Measurements from ENCODE around the gene MAGI1. TPM values are rescaled to one million over a fixed set of nuclear protein-coding genes. Genes with fewer than 3 reads are reported as not detected.

MAGI1 gene
- total RNA-seq, 1 donor: 13.0 TPM

DNA sequence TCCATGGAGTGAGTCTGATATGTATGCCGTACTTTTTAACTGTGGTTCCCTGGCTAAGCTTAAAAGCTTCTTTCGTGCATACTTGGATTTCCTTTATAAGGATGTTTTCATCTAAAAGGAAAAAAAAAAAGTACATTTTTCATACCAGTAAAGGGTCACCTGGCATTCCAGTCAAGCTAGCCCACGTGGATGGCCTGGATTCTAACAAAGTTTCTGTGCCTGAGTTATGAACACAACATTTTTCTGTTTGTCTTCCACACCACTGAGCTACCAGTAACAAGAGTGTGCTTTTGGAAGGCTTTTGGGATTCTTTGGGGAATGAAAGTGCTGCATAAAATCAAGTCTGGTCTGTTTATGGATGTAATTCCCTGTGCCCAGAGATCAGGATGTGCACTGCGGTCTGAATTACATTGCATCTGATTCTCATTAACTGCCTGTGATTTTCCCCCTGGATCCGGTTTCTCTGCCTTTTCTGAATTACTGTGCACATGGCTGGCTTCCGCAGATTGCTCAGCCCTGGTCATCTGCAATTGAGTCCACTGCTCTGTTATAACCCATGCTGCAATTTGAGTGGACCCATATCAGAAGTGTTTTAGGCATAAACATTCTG, 38.2 kb upstream of the MAGI1 start:
- no peak overlapping the region for H3K4me3 ChIP-seq (ENCODE audit: low read depth, low read length)
- peak; percentile 79 for DNase-seq (ENCODE audit: low read depth)
- TF ChIP-seq, protein P1, sequence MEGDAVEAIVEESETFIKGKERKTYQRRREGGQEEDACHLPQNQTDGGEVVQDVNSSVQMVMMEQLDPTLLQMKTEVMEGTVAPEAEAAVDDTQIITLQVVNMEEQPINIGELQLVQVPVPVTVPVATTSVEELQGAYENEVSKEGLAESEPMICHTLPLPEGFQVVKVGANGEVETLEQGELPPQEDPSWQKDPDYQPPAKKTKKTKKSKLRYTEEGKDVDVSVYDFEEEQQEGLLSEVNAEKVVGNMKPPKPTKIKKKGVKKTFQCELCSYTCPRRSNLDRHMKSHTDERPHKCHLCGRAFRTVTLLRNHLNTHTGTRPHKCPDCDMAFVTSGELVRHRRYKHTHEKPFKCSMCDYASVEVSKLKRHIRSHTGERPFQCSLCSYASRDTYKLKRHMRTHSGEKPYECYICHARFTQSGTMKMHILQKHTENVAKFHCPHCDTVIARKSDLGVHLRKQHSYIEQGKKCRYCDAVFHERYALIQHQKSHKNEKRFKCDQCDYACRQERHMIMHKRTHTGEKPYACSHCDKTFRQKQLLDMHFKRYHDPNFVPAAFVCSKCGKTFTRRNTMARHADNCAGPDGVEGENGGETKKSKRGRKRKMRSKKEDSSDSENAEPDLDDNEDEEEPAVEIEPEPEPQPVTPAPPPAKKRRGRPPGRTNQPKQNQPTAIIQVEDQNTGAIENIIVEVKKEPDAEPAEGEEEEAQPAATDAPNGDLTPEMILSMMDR (IDR thresholded peaks at IDR 0.05; ENCODE audit: insufficient read depth, low read length): no peak

DNA sequence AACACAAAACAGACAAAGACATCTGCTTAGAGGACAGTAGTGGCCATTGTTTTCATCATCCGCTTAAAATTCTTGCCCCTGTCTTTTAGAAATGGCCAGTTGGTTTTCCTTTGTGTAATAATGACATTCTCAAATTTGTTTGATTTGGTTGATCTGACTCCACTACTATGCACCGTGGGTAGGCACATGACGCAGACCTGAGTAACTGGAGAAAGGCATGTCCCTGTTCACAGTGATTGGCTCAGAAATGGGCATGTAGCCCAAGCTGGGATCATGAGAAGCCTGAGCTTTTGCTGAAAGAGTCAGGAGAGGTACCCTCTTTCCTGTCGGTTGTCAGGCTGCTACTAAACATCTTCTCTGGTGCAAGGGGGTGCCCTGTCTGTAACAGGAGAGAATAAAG, 36.6 kb upstream of the MAGI1 start:
- TF ChIP-seq, protein P1 (IDR thresholded peaks at IDR 0.05; ENCODE audit: insufficient read depth, low read length): no peak
- peak; percentile 78 for DNase-seq (ENCODE audit: low read depth)
- no peak overlapping the region for H3K4me3 ChIP-seq (ENCODE audit: low read depth, low read length)

DNA sequence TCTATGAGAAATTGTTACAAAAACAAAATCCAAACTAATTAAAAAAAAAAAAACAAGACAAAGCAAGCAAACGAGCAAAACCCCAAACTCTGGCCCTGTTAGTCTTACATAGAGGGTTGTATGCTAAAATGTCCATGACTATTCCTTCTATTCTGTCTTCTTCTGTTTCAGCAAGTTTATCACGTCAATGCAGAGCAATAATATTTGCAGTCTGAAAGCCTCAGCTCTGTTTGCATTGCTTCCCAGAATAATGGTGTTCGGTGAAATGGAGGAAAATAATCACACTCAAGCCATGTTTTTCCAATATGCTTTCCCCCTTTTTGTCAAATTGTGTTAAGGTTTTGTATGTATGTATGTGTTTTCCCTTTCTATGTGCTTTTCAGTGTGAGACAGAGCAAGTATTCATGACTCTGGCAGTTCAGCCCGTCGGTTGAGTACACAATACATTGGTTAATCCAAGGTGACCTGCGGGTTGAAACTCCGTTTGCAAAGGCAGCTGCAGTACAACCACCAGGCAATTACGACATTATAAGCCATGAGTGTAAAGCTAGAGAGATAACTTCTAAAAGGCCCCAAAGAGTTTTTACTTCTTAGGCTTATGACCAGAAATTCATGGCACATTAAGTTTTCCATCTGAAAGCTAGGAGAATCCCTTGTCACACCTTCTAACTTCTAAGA, 34.9 kb upstream of the MAGI1 start:
- TF ChIP-seq, protein P1 (IDR thresholded peaks at IDR 0.05; ENCODE audit: insufficient read depth, low read length): no peak
- no peak for DNase-seq (ENCODE audit: low read depth)
- no peak overlapping the region for H3K4me3 ChIP-seq (ENCODE audit: low read depth, low read length)

DNA sequence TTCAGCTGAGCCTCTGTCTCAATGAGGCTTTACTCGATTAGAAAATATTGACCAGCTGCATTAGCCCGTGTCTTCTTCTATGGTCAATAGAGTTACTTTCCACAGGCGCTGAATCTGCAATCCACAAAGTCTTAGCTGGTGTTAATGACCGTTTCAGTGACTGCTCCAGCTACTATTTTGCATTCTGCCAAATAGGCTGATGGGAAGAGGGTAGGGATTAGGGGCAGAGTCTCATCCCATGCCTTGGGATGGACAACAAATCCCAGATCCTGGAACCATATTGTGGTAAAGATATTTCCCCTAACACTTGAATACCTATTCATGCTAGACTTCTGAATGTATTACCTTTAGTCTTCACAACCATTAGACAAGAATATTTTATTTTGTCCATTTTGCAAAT, 29.5 kb upstream of the MAGI1 start:
- H3K4me3 ChIP-seq (ENCODE audit: low read depth, low read length): no peak overlapping the region
- DNase-seq (ENCODE audit: low read depth): no peak
- TF ChIP-seq, protein P1 (IDR thresholded peaks at IDR 0.05; ENCODE audit: insufficient read depth, low read length): no peak

DNA sequence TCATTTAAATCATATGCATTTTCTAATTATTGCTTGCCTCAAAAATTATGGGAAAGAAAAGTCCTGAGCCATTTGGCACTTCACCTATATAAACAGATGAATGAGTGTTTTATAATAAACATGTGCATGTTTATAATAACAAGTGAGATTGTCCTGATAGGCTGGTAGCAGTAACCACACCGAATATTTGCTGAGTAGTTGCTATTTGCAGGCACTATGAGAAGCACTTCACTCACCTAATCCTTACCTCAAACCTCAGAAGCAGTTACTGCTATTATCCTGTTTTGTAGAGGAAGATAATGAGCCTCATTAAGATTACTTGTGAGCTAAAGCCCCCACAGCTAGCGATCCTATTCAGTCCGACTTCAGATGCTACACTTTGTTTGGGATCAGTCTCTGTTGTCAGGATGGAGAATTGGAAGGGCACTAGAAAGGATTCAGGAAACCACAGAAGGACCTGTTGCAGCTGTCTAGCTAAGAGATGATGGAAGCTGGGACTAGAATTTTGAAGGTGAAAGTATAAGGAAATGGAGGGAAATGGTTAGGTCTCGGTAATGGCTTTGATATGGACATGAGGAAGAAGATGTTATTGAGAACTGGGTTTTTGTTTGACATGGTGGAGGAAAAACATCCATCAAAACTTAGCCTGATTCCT, 28.4 kb upstream of the MAGI1 start:
- no peak for DNase-seq (ENCODE audit: low read depth)
- TF ChIP-seq, protein P1 (IDR thresholded peaks at IDR 0.05; ENCODE audit: insufficient read depth, low read length): no peak
- H3K4me3 ChIP-seq (ENCODE audit: low read depth, low read length): no peak overlapping the region

DNA sequence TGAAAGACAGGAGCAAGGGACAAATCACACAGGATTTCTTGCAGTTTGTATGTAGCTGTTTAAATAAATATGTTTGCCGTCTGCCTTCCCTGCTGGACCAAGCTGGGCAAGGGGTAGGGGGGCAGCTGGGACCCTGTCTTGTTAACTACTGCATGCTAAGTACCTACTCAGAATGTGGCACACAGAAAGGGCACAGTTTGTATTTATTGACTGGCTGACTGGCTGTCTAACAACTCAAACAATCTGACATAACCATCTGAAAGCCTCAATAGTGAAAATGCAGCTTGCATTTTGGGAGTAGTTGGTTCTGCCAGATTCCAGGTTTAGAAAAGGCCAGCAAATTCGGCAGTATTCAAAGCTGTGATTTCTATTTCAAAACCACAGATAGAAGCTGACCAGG, 16.6 kb upstream of the MAGI1 start:
- TF ChIP-seq, protein P1 (IDR thresholded peaks at IDR 0.05; ENCODE audit: insufficient read depth, low read length): no peak
- DNase-seq (ENCODE audit: low read depth): peak; percentile 5
- no peak overlapping the region for H3K4me3 ChIP-seq (ENCODE audit: low read depth, low read length)
